K562 (cell line): Measurements from ENCODE around the gene CARD14. TPM values are rescaled to one million over a fixed set of nuclear protein-coding genes. Genes with fewer than 3 reads are reported as not detected.

Experiments
- ATAC-seq: fragments of 200-7000 bp; cut with Tn5 transposase; 3 replicates; pipeline ENCODE4 v1.9.1; 2020; ENCODE audit warnings: moderate library complexity
- BruUV-seq: library from RNA; stranded (reverse); fragments of 400-500 nt; replicated peaks from 2 replicates; lab custom pipeline; 2021; lab: Mats Ljungman, UMichigan
- CTCF ChIA-PET: fragments of 300-600 bp; formaldehyde crosslinking; extraction: SDS; loops from one replicate; lab custom pipeline; 2021; ENCODE audit warnings: low intra/inter-chr PET ratio; lab: Yijun Ruan, JAX
- POLR2A ChIA-PET: fragments of 300-600, 350-650 bp; sonication (Branson Sonifier 250); formaldehyde crosslinking; extraction: SDS; loops from one replicate; lab custom pipeline; 2021; ENCODE audit warnings: antibody characterized with exemption, inconsistent platforms; lab: Yijun Ruan, JAX
- DNase-seq, 4 experiments: peaks; one replicate each; pipeline versions ENCODE4 v3.0.0 to v3.0.0-alpha.2; 2011 to 2018; ENCODE audit warnings: low spot score in 3 of 4, mixed read lengths in 3 of 4; ENCODE audit errors: extremely low read depth in 1 of 4
- FAIRE-seq: peaks from 2 replicates; lab custom pipeline; 2011; peaks lifted over from hg19 to GRCh38; lab: Jason Lieb, UNC
- H2AFZ ChIP-seq: 2 replicates; pipeline ENCODE4 v1.6.0; 2011; ENCODE audit warnings: low read depth, low read length, control low read depth, inconsistent platforms
- H3K27ac ChIP-seq: fragments of 200-600 bp; 3 replicates; pipeline ENCODE4 v1.8.0; 2011; ENCODE audit warnings: low read depth, mild to moderate bottlenecking, control low read depth, inconsistent platforms, low read length, moderate library complexity, mixed read lengths; ENCODE audit errors: extremely low read depth
- H3K27me3 ChIP-seq, 2 experiments: fragments of 300-600 bp in 1 of 2; 2 replicates in 1 of 2; 3 replicates in 1 of 2; pipeline versions ENCODE4 v1.6.0 to v1.8.0; 2011; ENCODE audit warnings: inconsistent platforms in 2 of 2, low read length in 2 of 2, mild to moderate bottlenecking in 1 of 2, mixed read lengths in 1 of 2, moderate library complexity in 1 of 2; ENCODE audit not compliant: control insufficient read depth in 2 of 2, insufficient read depth in 2 of 2
- H3K36me3 ChIP-seq: fragments of 300-600 bp; 3 replicates; pipeline ENCODE4 v1.8.0; 2011; ENCODE audit warnings: mild to moderate bottlenecking, low read length, inconsistent platforms; ENCODE audit not compliant: control insufficient read depth, insufficient read depth
- H3K4me1 ChIP-seq, 2 experiments: fragments of 200-600 bp in 1 of 2; replicated peaks in 1 of 2; 2 replicates in 1 of 2; 3 replicates in 1 of 2; pipeline versions ENCODE4 v1.5.1 to v1.8.0; 2011; ENCODE audit warnings: inconsistent platforms in 2 of 2, low read length in 2 of 2, mild to moderate bottlenecking in 1 of 2, mixed read lengths in 1 of 2, moderate library complexity in 1 of 2; ENCODE audit not compliant: control insufficient read depth in 2 of 2, insufficient read depth in 2 of 2
- H3K4me2 ChIP-seq: 2 replicates; pipeline ENCODE4 v1.6.1; 2011; ENCODE audit warnings: low read length, control low read depth, inconsistent platforms, mixed read lengths; ENCODE audit not compliant: insufficient read depth
- H3K4me3 ChIP-seq: fragments of 200-600 bp; sonication (generic), shearing (Covaris generic); 2 replicates; pipeline ENCODE4 v1.5.1; 2016; ENCODE audit warnings: control low read depth, inconsistent platforms
- H3K79me2 ChIP-seq: fragments of 200-600 bp; 3 replicates; pipeline ENCODE4 v1.8.0; 2011; ENCODE audit warnings: low read length, inconsistent platforms; ENCODE audit not compliant: control insufficient read depth, insufficient read depth
- H3K9ac ChIP-seq, 2 experiments: 2 replicates each; pipeline versions ENCODE4 v1.6.0 to v1.6.1; 2011; ENCODE audit warnings: low read depth in 2 of 2, low read length in 2 of 2, control low read depth in 1 of 2, inconsistent platforms in 1 of 2, mild to moderate bottlenecking in 1 of 2, mixed read lengths in 1 of 2; ENCODE audit not compliant: insufficient read depth in 1 of 2
- H3K9me1 ChIP-seq: one replicate; pipeline ENCODE4 v1.6.0; 2011; ENCODE audit warnings: inconsistent platforms, mild to moderate bottlenecking, low read length, moderate library complexity; ENCODE audit not compliant: control insufficient read depth, insufficient read depth
- H3K9me3 ChIP-seq: replicated peaks from 2 replicates; pipeline ENCODE4 v1.5.1; 2011; ENCODE audit warnings: low read depth, low read length, inconsistent platforms; ENCODE audit not compliant: control insufficient read depth, insufficient read depth
- H4K20me1 ChIP-seq: replicated peaks from 2 replicates; pipeline ENCODE4 v1.6.1; 2011; ENCODE audit warnings: low read length, inconsistent platforms, mixed read lengths; ENCODE audit not compliant: control insufficient read depth, insufficient read depth
- FOXA3 ChIP-seq, 2 experiments: fragments of 450-650 bp in 1 of 2; sonication (generic) in 1 of 2; formaldehyde crosslinking; IDR thresholded peaks in 1 of 2; conservative IDR thresholded peaks in 1 of 2; 2 replicates each; pipeline versions ENCODE4 v1.4.0 to v1.8.0; 2020 to 2022; ENCODE audit warnings: mild to moderate bottlenecking in 2 of 2, missing genetic modification reagents in 1 of 2
- PCBP1 ChIP-seq: fragments of 200-400 bp; formaldehyde crosslinking; IDR thresholded peaks from 2 replicates; pipeline ENCODE4 v1.6.1; 2018; ENCODE audit warnings: mild to moderate bottlenecking, low read depth, low read length; ENCODE audit not compliant: poor library complexity, severe bottlenecking
- RBM17 ChIP-seq: fragments of 200-400 bp; formaldehyde crosslinking; IDR thresholded peaks from 2 replicates; pipeline ENCODE4 v1.6.1; 2017; ENCODE audit warnings: low read depth, mild to moderate bottlenecking, low read length, borderline replicate concordance
- SMC3 ChIP-seq: conservative IDR thresholded peaks from 2 replicates; pipeline ENCODE4 v1.6.1; 2011; ENCODE audit warnings: low read depth, low read length, improper control_type of control experiment; ENCODE audit not compliant: insufficient read depth
- TCF3 ChIP-seq: sonication (generic); formaldehyde crosslinking; IDR thresholded peaks from 2 replicates; pipeline ENCODE4 v1.4.0; 2020; ENCODE audit warnings: mild to moderate bottlenecking, missing genetic modification reagents
- ZC3H4 ChIP-seq: sonication (generic); formaldehyde crosslinking; IDR thresholded peaks from 2 replicates; pipeline ENCODE4 v1.9.0; 2021; ENCODE audit warnings: missing genetic modification reagents, borderline replicate concordance
- ZNF76 ChIP-seq: fragments of 250-450 bp; sonication (Bioruptor Pico); IDR thresholded peaks from 2 replicates; pipeline ENCODE4 v1.4.0; 2020; ENCODE audit warnings: mild to moderate bottlenecking, moderate library complexity, borderline replicate concordance
- WGBS: fragments of 100-300 bp; shearing (Covaris generic); methylation state at CpG from one replicate; pipeline ENCODE4 v1.1.6; 2016; ENCODE audit warnings: low coverage, mixed read lengths; ENCODE audit not compliant: insufficient coverage; ENCODE audit errors: missing lambda C conversion rate; 5-methylcytosine and 5-hydroxymethylcytosine counted together
- in situ Hi-C: fragments of 300-500 bp; cut with MboI; formaldehyde crosslinking; loops from 4 replicates; pipeline ENCODE4 v1.15.0; 2018; ENCODE audit warnings: inconsistent platforms, mixed read lengths
- intact Hi-C: fragments of 100-400 bp; cut with micrococcal nuclease; formaldehyde crosslinking; loops from 2 replicates; pipeline ENCODE4 v1.14.2; 2022
- polyA plus RNA-seq, 8 experiments: library from polyadenylated mRNA; depleted of rRNA in 4 of 8; stranded (reverse) in 5 of 8; unstranded in 3 of 8; fragments of >200 nt; fragmentation: Nextera tagmentation in 2 of 8; fragmentation: Illumina TruSeq in 1 of 8; extraction: Ambion mirVana in 2 of 8; extraction: Trizol in 1 of 8; gene quantifications; 2 replicates each; pipeline versions ENCODE4 v1.2.1 to v1.2.3, GENCODE V29; 2011 to 2014; ENCODE audit warnings: inconsistent platforms in 1 of 8, missing spikeins in 1 of 8
- total RNA-seq, 7 experiments: library from RNA; depleted of rRNA in 6 of 7; stranded (reverse); fragments of >200 nt in 6 of 7; fragmentation: Illumina TruSeq in 2 of 7; extraction: Trizol in 2 of 7; gene quantifications; 2 replicates each; pipeline versions ENCODE4 v1.2.1 to v1.2.3, GENCODE V29; 2011 to 2021; ENCODE audit warnings: low replicate concordance in 1 of 7
- TF ChIP-seq, protein P1 (sequence below): fragments of 250-450 bp; sonication (Bioruptor Pico); IDR thresholded peaks from 2 replicates; pipeline ENCODE4 v1.8.0; 2021; ENCODE audit warnings: moderate library complexity, mild to moderate bottlenecking, inconsistent platforms
- TF ChIP-seq, protein P2 (sequence below): sonication (generic); formaldehyde crosslinking; IDR thresholded peaks from 2 replicates; pipeline ENCODE4 v1.8.0; 2023; ENCODE audit warnings: mild to moderate bottlenecking, missing genetic modification reagents

CARD14 gene
- total and polyA plus RNA-seq, 9 of the 15 experiments (the other 6 are each of a cell fraction or from before 2014, with no cell fraction given) = not detected

DNA sequence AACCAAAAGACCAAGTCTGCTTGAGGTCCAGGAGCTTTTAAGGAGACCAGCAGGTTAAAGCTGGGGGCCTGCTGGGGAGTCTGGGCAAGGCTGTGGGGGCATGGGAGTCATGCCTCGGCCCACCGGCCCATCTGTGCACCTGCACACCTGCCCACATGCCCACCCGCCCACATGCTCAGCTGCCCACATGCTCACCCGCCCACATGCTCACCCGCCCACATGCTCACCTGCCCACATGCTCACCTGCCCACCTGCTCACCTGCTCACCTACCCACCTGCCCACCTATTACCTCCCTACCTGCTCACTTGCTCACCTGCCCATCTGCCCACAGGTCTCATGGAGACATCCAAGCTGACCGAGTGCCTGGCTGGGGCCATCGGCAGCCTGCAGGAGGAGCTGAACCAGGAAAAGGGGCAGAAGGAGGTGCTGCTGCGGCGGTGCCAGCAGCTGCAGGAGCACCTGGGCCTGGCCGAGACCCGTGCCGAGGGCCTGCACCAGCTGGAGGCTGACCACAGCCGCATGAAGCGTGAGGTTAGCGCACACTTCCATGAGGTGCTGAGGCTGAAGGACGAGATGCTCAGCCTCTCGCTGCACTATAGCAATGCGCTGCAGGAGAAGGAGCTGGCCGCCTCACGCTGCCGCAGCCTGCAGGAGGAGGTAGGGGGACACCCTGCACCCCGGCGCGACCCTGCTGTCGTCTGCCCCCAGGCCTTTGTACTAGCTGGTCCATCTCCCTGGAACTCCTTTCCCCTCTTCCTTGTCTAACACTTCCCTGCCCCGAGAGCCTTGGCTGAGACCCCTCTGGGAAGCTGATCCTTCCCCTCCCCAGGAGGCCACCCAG, 14.0 kb downstream of the CARD14 start:
- TF ChIP-seq, protein P1, sequence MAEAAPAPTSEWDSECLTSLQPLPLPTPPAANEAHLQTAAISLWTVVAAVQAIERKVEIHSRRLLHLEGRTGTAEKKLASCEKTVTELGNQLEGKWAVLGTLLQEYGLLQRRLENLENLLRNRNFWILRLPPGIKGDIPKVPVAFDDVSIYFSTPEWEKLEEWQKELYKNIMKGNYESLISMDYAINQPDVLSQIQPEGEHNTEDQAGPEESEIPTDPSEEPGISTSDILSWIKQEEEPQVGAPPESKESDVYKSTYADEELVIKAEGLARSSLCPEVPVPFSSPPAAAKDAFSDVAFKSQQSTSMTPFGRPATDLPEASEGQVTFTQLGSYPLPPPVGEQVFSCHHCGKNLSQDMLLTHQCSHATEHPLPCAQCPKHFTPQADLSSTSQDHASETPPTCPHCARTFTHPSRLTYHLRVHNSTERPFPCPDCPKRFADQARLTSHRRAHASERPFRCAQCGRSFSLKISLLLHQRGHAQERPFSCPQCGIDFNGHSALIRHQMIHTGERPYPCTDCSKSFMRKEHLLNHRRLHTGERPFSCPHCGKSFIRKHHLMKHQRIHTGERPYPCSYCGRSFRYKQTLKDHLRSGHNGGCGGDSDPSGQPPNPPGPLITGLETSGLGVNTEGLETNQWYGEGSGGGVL (CRISPR knock-in tag) = no peak
- TF ChIP-seq ZC3H4 (CRISPR knock-in tag) = no peak
- TF ChIP-seq FOXA3 (CRISPR knock-in tag; conservative IDR thresholded peaks at IDR 0.05 in 1 of 2, IDR thresholded peaks at IDR 0.05 in 1 of 2) = no peak
- TF ChIP-seq TCF3 (CRISPR knock-in tag) = no peak
- TF ChIP-seq ZNF76 (CRISPR knock-in tag) = no peak
- no peak for TF ChIP-seq SMC3
- no peak for TF ChIP-seq RBM17
- no peak for TF ChIP-seq PCBP1
- TF ChIP-seq, protein P2, sequence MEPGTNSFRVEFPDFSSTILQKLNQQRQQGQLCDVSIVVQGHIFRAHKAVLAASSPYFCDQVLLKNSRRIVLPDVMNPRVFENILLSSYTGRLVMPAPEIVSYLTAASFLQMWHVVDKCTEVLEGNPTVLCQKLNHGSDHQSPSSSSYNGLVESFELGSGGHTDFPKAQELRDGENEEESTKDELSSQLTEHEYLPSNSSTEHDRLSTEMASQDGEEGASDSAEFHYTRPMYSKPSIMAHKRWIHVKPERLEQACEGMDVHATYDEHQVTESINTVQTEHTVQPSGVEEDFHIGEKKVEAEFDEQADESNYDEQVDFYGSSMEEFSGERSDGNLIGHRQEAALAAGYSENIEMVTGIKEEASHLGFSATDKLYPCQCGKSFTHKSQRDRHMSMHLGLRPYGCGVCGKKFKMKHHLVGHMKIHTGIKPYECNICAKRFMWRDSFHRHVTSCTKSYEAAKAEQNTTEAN (CRISPR knock-in tag) = no peak
- peaks cover 74 to 93% of the 10 kb centered on the region in 2 experiments for H3K27me3 ChIP-seq
- no peak overlapping the region for H3K4me2 ChIP-seq
- no peak overlapping the region for H3K27ac ChIP-seq
- no peaks in the 10 kb centered on the region for H3K79me2 ChIP-seq
- no TSS peak for BruUV-seq
- intact Hi-C loops (loop anchor here (10.0 kb wide), 1 partner anchor 79 kb away; the partner anchor contains the start of gene GAA), in situ Hi-C loops (no loop called here)
- no peak overlapping the region for H2AFZ ChIP-seq
- H3K4me1 ChIP-seq = peaks cover 0 to 24% of the 10 kb centered on the region in 2 experiments; a peak in 3 of 5 replicates
- no peak overlapping the region for H3K9ac ChIP-seq
- no peak for ATAC-seq
- no peak for FAIRE-seq
- no peaks in the 10 kb centered on the region for H3K36me3 ChIP-seq
- H3K9me3 ChIP-seq = no peaks in the 10 kb centered on the region; the same call in 1 of the 2 replicates
- no peaks in the 10 kb centered on the region for H3K9me1 ChIP-seq
- H4K20me1 ChIP-seq = no peaks in the 10 kb centered on the region; the same call in 1 of the 2 replicates
- 9% methylated on average over 20 of the region's 26 CpGs for WGBS
- CTCF ChIA-PET = no interaction called here
- no peak overlapping the region for H3K4me3 ChIP-seq
- DNase-seq = no peak
- POLR2A ChIA-PET = interaction anchor here (0.6 to 1.2 kb wide), 5 partner anchors 11 to 64 kb away, joined by 3 to 6 read pairs (median 3); no protein-coding TSS in a partner anchor
